Activated CD4-positive, alpha-beta memory T cell treated with anti-CD3 and anti-CD28 coated beads for 36 hours (primary cell): ENCODE results near the gene MAPK13. TPM values are rescaled to one million over a fixed set of nuclear protein-coding genes. Genes with fewer than 3 reads are reported as not detected.

Experiments used
- CTCF ChIA-PET: fragments of 350-600 bp; sonication (Branson Sonifier 250); formaldehyde crosslinking; loops from one replicate; lab custom pipeline; 2021; ENCODE audit warnings: antibody characterized with exemption, inconsistent platforms; lab: Charles Lee
- POLR2A ChIA-PET: fragments of 350-600 bp; sonication (Branson Sonifier 250); formaldehyde crosslinking; loops from one replicate; lab custom pipeline; 2021; ENCODE audit warnings: antibody characterized with exemption; lab: Charles Lee
- DNase-seq: peaks from one replicate; pipeline ENCODE4 v3.0.0-alpha.2; 2020
- H3K27ac Mint-ChIP-seq: one replicate; pipeline ENCODE4 v1.8.0; 2021; ENCODE audit warnings: mixed read lengths
- H3K27me3 Mint-ChIP-seq: one replicate; pipeline ENCODE4 v1.8.0; 2021; ENCODE audit warnings: mixed read lengths
- H3K36me3 Mint-ChIP-seq: one replicate; pipeline ENCODE4 v1.8.0; 2021; ENCODE audit warnings: mixed read lengths
- H3K4me1 Mint-ChIP-seq: one replicate; pipeline ENCODE4 v1.8.0; 2021; ENCODE audit warnings: low read depth, mixed read lengths
- H3K4me3 Mint-ChIP-seq: one replicate; pipeline ENCODE4 v1.8.0; 2021; ENCODE audit warnings: mild to moderate bottlenecking, mixed read lengths
- H3K9me3 Mint-ChIP-seq: one replicate; pipeline ENCODE4 v1.8.0; 2021; ENCODE audit warnings: mixed read lengths
- intact Hi-C: fragments of 100-400 bp; cut with micrococcal nuclease; formaldehyde crosslinking; loops from one replicate; pipeline ENCODE4 v1.15.1; 2023
- total RNA-seq, 2 experiments: library from RNA; stranded (reverse); gene quantifications; one replicate each; pipeline ENCODE4 v1.2.3, GENCODE V29; 2021

MAPK13 gene
- total RNA-seq, 2 experiments from 2014 or later, result 61.0 to 65.0 TPM

DNA sequence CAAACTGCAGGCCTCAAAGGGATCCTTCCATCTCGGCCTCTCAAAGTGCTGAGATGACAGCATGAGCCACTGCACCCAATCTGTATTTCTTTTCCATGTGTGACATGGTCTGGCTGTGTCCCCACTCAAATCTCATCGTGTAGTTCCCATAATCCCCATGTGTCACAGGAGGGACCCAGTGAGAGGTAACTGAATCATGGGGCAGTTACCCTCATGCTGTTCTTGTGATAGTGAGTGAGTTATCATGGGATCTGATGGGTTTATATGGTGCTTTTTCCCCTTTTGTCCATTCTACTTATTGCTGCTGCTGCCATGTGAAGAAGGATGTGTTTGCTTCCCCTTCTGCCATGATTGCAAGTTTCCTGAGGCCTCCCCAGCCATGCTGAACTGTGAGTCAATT lies 55.9 kb downstream of the MAPK13 start:
- DNase-seq, result no peak
- CTCF ChIA-PET, result no interaction called here
- peaks cover 5% of the 10 kb centered on the region for H3K36me3 Mint-ChIP-seq

DNA sequence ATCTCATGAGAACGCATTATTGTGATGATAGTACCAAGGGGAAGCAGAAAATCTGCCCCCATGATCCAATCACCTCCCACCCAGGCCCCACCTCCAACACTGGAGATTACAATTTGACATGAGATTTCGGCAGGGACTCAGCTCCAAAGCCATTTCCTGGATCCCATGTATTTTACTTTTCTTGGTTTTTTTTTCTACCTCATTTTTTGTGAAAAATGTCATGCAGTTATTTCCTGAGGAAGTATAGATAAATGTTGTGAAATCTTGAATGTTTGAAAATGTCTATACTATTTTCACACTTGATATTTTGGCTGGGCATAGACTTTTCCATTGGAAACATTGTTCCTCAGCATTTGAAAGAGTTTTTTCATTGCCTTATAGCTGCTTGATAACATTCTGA lies 57.1 kb downstream of the MAPK13 start:
- intact Hi-C loops, result no loop called here
- no peak for DNase-seq
- Mint-ChIP-seq H3K4me1 (no peaks in the 10 kb centered on the region), H3K4me3 (no peak overlapping the region), H3K36me3 (peaks cover 4% of the 10 kb centered on the region), H3K27me3 (no peaks in the 10 kb centered on the region), H3K9me3 (peaks cover 8% of the 10 kb centered on the region), H3K27ac (no peak overlapping the region)
- ChIA-PET POLR2A (interaction anchor here (0.6 kb wide), 1 partner anchor 599 kb away, joined by 3 read pairs; no protein-coding TSS in a partner anchor), CTCF (interaction anchor here (0.7 kb wide), 1 partner anchor 284 kb away, joined by 3 read pairs; no protein-coding TSS in a partner anchor)

More for the DNA sequence above, 55.9 kb downstream of the MAPK13 start:
- H3K9me3 Mint-ChIP-seq, result peaks cover 11% of the 10 kb centered on the region
- intact Hi-C loops, result no loop called here
- no peaks in the 10 kb centered on the region for H3K4me1 Mint-ChIP-seq
- H3K4me3 Mint-ChIP-seq, result no peak overlapping the region
- POLR2A ChIA-PET, result interaction anchor here (0.6 kb wide), 1 partner anchor 178 kb away, joined by 3 read pairs; no protein-coding TSS in a partner anchor
- H3K27me3 Mint-ChIP-seq, result no peaks in the 10 kb centered on the region
- H3K27ac Mint-ChIP-seq, result no peak overlapping the region

Other genes starting within 250 kb of the MAPK13 start
- gene SRPK1, start 209.4 kb upstream of the MAPK13 start, total RNA-seq, result 100 to 1,000 TPM; 134 to 143 TPM
- not detected for gene SLC26A8, start 105.9 kb upstream of the MAPK13 start, total RNA-seq
- 10 to 100 TPM; 39.3 to 44.0 TPM for gene MAPK14, start 102.7 kb upstream of the MAPK13 start, total RNA-seq
- gene BRPF3, start 66.2 kb downstream of the MAPK13 start, total RNA-seq, result 10 to 100 TPM; 16.0 to 18.3 TPM
- not detected for gene PNPLA1, start 139.5 kb downstream of the MAPK13 start, total RNA-seq
- not detected for gene BNIP5, start 206.4 kb downstream of the MAPK13 start, total RNA-seq